HEK293T (cell line): ENCODE data around the gene CDCA5.
A peak's percentile ranks its signal among the peaks of the same experiment; 100 is the strongest.

Experiments used
- FOXA1 ChIP-seq: fragments of 450-650 bp; IDR thresholded peaks from 2 replicates; pipeline ENCODE4 v1.6.1; 2016; ENCODE audit warnings: mild to moderate bottlenecking
- FOXM1 ChIP-seq: fragments of 450-650 bp; IDR thresholded peaks from 2 replicates; pipeline ENCODE4 v1.6.1; 2017; ENCODE audit warnings: mild to moderate bottlenecking, borderline replicate concordance
- HDGF ChIP-seq: fragments of 450-650 bp; IDR thresholded peaks from 2 replicates; pipeline ENCODE4 v1.6.1; 2017; ENCODE audit warnings: antibody characterized with exemption, borderline replicate concordance
- L3MBTL2 ChIP-seq: fragments of 450-650 bp; conservative IDR thresholded peaks from 2 replicates; pipeline ENCODE4 v1.6.1; 2016; ENCODE audit warnings: mild to moderate bottlenecking
- NFRKB ChIP-seq: fragments of 450-650 bp; IDR thresholded peaks from 2 replicates; pipeline ENCODE4 v1.6.1; 2016; ENCODE audit warnings: mild to moderate bottlenecking, moderate library complexity
- SP1 ChIP-seq: fragments of 450-650 bp; IDR thresholded peaks from 2 replicates; pipeline ENCODE4 v1.6.1; 2017
- TARDBP ChIP-seq: fragments of 450-650 bp; IDR thresholded peaks from 2 replicates; pipeline ENCODE4 v1.6.1; 2016
- ZNF384 ChIP-seq: fragments of 450-650 bp; IDR thresholded peaks from 2 replicates; pipeline ENCODE4 v1.6.1; 2016

DNA sequence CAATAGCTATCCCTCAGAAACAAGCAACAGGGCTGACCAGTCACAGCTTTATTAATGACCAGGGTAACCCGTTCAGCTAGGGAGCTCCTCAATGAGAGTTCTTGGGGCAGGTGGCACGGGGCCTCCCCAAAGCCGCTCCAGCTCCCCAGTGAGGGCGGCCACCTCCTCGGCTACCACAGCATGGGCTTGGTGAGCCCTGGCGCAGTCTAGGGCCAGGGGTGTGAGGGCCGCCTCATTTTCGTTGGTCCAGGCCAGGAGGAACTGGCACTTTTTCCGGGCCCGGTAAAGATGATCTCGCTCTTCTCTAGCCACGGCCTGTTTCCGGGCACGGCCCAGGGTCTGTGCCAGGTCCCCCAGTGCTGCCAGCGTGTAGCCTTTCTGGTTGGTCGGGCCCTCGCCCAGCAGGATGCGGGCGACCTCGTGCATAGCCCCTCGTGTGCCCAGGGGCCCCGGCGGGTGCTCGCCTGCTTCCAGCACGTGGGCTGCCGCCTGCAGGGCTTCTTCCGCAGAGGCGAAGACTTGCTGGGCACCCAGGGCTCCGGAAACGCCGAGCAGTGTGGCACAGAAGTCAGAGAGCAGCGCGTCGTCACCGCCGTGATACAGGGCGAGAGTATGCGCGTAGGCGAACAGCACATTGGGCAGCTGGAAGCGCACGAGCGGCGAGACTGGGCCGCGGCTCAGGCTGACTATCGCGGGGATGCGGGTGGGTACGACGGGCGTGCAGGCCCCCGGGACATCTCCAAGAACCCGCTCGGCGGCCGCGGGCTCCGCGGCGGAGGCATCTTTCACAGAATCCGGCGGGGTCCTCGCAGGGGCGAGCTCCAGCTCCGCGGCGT lies 32.7 kb upstream of the CDCA5 start:
- no peak for TF ChIP-seq FOXM1
- peak; percentile 94 for TF ChIP-seq L3MBTL2
- TF ChIP-seq SP1: no peak
- no peak for TF ChIP-seq ZNF384
- no peak for TF ChIP-seq TARDBP
- TF ChIP-seq NFRKB: no peak
- TF ChIP-seq FOXA1: no peak
- TF ChIP-seq HDGF: no peak
